Limb (tissue), 2 donors: Measurements from ENCODE around the gene EEF2K.

Experiments
- DNase-seq, 2 donors: peaks; one replicate each; pipeline ENCODE4 v3.0.0-alpha.2; 2016; ENCODE audit errors: extremely low spot score in 2 of 2

Gene EEF2K

DNA sequence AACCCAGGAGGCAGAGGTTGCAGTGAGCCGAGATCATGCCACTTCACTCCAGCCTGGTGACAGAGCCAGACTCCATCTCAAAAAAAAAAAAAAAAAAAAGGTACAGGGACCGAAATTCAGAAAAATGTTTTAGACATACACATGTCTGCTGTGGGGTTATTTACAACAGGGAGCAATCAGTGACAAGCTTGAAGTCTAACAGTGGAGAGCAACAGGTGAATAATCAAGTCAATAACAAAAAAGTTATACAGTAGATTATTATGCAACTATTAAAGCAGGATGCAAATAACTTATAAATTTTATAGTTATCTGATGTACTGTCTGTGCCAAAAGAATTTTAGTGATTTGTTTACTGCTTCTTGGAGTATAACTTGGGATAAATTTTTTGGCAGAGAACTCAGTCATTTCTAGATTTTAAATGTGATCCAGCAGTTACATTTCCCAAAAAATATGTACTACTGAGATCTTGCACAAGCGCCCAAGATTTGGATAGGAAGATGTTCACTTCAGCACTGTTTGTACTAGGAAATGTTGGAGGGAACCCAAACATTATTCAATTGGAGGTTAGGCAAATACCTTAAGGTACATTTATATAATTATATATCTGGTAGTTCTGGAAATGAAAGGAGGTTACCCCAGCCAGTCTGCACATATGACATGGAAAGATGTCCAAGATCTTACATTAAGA is 34.1 kb downstream of the EEF2K start:
- DNase-seq = peak in 1 of 2 donors; percentile 62

DNA sequence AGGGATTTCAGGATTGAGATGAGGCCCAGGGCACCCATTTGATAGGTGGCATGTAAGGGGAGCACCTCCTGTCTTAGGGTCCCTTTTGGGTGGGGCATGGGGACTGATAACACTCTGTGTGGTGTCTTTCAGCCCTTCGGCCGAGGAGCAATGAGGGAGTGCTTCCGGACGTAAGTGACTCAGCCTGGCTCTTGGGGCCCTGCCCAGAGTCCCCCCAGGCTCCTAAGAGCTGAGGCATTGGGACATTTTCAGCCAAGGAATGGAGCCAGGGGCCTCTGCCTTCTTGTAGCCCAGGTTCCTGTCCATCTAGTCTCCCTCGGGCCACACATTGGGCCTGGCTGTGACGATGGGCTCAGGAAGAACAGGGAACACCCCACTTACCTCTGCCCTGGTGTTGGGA is 44.4 kb downstream of the EEF2K start:
- DNase-seq = no peak

DNA sequence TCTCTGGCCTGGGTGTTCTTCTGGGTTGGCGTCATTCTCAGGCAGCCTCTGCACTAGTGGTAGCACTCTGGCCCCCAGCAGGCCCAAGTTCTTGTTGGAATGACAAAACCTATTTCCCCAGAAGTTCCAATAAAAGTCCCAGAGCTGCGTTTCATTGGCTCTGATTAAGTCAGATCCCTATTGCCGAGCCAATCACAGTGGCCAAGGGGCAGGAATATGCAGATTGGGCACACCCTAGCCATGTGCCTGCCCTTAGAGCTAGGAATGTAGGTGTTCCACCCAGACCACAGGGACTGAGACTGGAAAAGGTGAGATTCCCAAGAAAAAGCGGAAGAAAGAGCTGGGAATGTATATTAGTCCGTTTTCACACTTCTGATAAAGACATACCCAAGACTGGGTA is 46.2 kb downstream of the EEF2K start:
- DNase-seq = no peak

DNA sequence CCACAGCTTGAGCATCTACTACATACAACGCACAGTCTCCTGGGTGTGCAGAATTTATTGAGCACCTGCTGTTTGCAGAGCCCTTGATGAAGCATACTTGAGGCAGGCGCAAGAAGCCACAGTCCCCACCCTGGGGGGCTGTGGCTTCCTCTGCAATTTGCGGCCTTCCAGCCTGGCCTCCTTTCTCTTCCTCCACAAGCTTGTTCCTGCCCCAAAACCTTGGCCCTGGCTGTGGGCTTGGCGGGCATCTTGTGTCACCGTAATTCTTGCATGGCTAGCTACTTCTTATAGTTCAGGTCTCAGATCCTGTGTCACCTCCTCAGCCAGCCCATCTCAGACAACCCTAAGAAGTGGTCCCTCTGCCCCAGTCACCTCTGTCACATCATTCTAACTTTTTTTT is 47.2 kb downstream of the EEF2K start:
- no peak for DNase-seq

DNA sequence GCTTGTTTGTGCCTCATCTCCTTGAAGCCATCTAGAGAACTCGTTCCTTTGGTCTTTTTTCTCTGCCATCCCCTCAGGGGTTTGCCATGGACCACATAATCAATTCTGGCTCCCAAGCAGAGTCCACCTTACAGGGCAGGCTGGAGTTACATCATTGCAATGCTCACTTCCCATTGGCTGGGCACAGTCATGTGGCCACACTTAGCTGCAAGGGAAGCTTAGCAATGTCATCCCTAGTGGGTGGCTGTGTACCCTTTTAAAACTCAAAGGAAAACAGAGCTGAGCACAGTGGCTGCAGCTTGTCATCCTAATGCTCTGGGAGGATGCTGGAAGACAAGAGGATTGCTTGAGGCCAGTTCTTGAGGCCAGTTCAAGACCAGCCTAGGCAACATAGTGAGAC is 49.3 kb downstream of the EEF2K start:
- no peak for DNase-seq

DNA sequence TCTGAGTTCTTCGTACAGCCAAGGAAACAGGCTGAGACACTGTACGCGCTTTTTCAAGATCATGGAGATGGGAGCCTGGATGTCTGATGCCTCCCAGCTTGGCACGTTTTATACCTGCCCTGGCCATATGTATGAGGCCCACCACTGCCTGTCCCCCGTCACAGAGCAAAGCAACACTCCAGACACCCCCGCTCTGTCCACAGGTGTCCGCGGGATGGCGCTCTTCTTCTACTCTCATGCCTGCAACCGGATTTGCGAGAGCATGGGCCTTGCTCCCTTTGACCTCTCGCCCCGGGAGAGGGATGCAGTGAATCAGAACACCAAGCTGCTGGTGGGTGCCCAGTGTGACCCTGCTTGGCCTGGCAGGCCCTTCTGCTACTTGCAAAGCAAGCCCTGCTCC is 51.4 kb downstream of the EEF2K start:
- DNase-seq = no peak

DNA sequence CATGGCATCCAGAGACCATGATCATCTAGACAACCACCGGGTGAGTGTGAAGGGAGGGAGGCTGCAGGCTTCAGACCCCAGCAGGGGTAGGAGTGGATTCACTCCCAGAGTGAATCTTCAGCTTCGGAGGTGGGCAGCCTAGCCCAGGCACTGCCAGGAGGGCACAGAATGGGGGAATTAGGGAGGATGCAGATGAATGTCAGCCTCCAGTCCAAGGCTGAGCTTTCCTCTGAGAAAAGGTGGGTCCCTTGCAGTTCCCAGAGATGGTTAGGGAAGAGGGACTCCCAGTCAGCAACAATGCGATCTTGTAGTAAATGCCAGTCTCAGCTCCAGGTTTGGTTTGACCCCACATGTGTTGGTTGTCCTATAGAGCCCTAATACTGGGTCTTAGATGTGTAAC is 54.4 kb downstream of the EEF2K start:
- DNase-seq = no peak

DNA sequence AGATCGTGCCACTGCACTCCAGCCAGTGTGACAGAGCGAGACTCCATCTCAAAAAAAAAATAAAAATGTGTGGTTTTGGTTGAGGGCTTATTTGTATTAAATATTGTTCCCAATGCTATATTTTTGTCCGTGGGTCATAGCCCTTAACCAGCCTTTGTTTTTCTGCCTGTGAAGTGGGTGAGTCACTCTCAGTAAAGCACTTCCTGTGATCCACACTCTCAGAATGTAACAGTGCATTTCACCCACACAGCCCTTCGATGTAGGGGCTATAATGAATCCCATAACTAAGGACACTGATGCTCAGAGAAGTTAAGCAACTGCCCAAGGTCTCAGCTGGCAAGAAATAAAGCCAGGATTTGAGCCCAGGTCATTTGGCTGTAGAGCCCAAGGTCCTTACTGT is 56.4 kb downstream of the EEF2K start:
- no peak for DNase-seq

DNA sequence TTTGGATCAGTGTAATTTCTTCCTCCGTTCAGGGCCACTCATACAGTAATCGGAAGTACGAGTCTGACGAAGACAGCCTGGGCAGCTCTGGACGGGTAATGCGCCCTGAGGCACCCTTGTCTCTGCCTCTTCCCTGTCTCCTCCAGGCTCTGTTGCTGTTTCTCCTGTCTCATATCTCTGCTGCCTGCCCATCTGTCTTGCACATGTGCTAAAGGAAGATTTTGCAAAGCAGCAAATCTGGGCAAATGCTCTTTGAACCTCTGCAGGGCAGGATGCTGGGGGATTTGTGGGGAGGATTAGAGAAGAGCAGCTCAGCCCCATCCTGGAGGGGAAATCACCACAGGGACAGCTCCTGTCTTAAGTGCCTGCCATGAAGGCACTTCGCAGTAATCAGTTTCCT is 58.7 kb downstream of the EEF2K start:
- no peak for DNase-seq

DNA sequence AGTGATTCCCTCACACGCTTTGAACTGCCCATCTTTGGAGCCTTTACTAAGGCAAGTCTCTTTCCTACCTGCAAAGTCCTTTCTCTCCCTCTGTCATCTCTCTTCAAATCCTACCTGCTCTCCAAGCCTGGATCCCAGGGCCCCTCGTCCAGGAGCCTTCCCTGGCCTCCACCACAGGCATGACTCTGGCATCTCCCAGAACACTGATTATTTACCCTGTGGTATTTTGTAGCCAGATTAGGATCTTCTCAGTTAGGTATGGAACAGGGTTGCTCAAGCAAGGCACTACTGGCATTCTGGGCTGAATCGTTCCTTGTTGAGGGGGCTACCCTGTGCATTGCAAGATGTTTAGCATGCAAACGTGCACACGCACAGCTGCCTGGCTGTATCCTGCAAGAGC is 59.3 kb downstream of the EEF2K start:
- DNase-seq = no peak

DNA sequence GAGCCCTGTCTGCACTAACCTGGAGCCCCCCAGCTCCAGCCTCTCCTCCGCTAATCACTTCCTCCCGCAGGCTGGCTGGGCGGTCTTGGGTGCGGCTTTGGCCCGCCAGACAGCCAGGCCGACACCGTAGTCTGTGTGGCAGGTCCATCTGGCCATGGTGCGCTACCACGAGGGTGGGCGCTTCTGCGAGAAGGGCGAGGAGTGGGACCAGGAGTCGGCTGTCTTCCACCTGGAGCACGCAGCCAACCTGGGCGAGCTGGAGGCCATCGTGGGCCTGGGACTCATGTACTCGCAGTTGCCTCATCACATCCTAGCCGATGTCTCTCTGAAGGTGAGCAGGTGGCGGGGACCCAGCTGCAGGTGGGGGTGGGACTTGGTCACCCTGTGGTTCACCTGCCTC is 60.5 kb downstream of the EEF2K start:
- no peak for DNase-seq

DNA sequence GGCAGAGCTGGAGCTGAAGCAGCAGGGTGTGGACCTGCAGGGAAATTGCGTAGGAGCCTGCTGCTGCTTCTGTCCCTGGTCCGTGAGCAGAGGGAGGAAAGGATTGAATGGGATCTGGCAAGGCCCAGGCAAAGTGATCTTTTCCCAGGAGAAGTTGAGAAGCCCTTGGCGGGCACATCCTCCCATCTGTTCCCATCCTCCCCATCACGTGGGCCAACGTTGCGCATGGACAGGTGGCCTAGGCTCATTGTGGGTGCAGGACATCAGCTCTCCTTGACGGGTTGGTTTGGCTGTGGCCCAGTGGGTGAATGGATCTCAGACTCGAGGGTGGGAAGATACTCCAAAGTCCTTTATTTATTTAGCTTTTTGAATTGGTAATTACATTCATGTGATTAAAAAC is 61.7 kb downstream of the EEF2K start:
- DNase-seq = no peak

DNA sequence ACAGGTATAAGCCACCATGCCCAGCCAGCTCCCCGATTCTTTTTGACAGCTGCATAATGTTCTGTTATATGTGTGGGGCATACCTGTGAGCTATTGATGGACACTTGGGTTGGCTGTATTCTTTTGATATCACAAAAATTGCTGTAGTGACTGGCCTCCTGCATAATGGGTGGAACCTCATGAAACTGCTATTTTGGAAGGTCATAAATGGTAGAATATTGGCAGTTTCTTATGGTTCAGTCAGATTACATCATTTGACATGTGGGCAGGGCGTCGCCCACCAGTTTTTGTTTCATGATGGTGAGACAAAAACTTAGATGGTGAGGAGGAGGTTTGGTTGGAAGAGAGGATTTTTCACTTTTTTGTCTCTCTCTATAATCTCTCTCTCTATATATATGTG is 64.4 kb downstream of the EEF2K start:
- no peak for DNase-seq

DNA sequence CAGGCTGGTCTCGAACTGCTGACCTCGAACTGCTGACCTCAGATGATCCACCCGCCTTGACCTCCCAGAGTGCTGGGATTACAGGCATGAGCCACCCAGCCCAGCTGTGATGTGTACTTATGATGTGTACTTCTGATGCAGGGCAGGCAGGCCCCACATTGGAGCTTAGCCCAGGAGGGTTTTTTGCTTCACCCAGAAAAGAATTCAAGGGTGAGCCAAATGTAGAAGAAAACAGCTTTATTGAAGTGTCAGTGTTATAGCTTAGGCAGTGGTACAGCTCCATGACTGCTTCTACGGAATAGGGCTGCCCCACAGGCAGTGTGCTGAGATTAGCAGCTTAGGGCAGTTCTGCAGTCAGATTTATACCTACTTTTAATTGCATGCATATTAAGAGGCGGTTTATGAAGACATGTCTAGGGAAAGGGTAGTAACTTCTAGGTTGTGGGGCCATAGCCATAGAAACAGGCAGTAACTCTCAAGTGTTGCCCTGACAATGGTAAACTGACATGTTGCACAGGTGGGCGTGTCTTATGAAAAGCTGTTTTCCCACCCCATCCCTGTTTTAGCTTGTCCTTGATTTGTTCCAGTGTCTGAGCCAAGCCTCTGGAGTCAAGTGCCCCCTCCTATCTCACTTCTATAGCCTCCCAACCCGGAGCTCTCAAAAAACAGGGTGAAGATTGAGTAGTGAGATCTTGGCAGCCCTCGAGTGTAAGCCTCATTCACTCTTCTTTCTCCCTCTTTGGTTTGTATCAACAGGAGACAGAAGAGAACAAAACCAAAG is 67.0 kb downstream of the EEF2K start:
- no peak for DNase-seq

DNA sequence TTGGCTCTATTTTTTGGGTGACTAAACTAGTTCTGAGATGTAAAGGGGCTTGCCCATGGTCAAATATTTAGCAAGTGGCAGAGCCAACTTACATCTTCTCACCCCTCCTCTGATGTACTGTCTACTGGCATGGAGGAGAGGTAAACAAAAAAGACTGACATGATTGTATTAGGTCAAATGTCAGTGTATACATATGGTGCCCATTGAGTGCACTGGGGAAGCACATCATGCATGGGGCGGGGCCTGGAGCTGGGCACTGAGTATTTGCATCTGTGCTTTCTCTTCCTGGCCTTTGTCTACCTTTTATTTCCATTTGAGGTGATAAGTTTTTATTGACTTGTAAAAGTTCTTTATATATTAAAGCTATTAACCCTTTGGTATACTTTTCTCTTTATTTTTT is 68.8 kb downstream of the EEF2K start:
- DNase-seq = no peak

DNA sequence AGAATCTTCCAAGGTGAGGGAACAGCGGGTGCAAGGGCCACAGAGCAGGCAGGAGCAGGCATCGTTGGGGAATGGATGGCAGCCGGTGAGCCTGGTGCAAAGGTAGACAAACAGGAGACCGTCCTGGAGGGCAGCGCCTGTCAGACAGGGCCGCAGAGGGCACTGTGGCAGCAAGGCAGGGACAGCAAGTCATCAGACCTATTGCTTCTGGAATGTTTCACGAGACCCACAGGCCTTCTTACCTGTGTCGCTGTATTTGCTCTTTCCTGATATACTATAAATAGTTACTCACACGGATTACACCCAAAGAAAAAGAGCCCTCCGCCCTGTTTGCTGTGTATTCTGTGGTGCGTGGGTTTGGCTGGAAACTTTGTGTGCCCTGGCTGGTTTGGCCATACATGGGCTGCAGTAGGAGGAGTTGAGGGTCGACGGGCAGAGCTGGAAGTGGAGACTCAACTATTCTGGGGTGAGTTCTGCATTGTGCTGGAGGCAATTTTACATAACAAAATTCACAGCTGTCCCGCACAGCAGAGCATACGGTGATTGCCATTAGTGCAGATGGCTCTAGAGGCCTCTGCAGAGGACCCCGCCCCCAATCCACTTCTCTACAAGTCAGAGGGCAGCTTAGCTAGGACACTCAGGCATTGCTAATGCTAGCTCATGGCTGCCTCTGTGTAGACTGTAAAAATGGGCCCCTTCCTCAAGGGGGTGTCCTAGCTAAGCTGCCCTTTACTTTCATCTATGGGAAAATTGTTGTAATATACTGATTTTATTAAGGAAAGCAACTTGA is 72.6 kb downstream of the EEF2K start:
- DNase-seq = no peak

DNA sequence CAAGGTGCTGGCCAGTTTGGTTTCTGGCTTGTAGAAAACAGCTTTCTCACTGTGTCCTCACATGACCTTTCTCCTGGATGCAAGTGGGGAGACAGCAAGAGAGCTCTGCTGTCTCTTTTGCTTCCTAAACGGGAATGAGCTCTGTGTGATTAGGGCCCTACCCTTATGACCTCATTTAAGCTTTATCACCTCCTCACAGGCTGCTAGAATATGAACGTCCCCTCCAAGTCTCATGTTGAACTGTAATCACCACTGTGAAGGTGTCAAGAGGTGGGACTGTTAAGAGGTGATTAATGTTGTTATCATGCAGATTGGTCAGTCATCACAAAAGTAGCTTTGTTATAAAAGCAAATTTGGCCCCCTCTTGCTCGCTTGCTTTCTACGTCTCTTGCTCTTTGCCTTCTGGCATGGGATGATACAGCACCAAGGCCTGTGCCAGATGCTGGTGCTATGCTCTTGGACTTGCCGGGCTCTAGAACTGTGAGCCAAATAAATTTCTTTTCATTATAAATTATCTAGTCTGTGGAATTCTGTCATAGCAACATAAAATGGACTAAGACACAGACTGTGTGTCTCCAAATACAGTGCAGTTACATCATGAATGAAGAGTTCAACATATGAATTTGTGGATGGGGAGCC is 76.3 kb downstream of the EEF2K start:
- no peak for DNase-seq

DNA sequence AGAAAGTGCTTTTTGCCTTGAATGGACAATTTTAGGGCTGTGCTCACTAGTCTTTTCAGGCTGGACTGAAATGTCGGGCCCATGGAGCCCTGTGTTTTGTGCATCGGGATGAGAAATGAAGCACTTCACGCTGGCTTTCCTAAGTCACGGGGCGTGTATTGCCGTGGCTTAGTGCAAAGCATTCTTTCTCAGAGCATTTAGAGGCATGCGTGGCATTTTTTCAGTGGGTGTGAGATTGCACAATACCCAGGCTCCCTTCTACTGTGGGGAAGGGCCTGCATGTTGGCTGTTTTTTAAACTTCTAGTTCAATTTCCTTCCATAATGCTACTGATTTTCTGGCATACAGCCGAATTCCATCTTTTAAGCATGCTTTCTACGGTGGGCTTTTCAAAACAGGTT is 78.6 kb downstream of the EEF2K start:
- no peak for DNase-seq

DNA sequence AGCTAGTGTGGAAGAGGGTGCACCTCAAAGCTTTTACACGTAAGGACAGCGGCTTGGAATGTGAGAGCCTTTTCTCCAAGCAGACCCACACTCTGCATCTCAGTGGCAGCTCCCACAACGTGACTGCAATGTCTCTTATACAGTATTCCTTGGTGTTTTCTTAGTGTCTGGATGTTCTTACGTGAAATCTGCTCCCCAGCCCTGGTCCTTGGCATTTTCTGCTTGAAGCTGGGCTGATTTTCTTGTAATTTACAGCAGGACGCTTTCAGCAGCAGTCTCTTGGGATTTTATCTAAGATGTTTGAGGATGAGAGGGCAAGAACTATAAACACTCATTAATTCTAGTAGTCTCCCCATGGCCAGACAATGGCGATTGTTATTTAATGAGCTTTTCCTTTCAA is 79.0 kb downstream of the EEF2K start:
- no peak for DNase-seq

DNA sequence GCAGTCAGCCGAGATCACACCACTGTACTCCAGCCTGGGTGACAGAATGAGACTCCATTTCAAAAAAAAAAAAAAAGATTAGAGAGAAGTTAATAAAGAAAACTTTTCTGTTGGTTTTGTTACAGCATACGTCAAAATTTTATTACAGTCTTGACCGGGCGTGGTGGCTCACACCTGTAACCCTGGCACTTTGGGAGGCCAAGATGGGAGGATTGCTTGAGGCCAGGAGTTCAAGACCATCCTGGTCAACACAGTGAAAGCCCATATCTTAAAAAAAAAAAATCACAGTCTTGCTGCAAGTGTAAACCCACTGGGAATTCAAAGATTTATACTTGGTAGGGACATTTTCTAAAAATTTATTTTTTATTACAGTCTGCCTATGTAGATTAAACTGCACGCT is 84.9 kb downstream of the EEF2K start:
- no peak for DNase-seq

DNA sequence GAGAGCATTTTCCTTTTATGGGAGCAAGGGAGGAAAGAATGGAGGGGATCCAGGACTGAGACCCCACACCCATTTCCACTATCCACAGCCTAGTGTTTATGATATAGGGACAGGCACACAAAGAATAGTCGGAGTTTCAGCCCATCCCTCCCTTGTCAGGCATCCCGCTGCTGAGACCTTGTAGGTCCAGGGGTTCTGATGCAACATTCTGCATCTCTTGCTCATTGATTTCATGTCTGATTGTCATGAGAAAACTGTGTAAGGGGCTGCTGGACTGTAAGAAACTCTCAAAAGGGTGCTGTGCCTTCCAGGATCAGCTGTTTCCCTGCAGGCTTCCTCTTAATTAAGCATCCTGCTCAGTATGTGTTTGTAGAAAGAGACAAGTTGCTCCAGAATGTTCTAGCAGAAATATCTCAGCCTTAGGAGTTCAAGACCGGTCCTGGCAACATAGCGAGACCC is 85.8 kb downstream of the EEF2K start:
- no peak for DNase-seq

DNA sequence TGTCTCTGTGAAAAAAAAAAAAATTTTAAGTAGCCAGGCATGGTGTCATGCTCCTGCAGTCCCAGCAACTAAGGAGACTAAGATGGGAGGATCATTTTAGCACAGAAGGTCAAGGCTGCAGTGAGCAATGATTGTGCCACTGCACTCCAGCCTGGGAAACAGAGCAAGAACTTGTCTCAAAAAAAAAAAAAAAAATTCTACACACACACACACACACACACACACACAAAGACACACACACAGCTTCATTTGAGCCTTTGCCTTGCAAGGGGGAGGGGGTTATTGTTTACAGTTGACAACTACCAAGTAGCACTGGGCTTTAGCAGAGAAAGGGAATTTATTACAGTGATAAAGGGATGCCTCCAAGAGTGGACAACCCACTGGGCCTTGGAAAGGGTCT is 86.2 kb downstream of the EEF2K start:
- DNase-seq = no peak
